Measurements from ENCODE around the gene EIF4ENIF1.
A peak's percentile ranks its signal among the peaks of the same experiment; 100 is the strongest.
"Not testable (repeated sequence)": the region's sequence is repeated elsewhere in the genome, so short reads cannot be mapped to it uniquely, and the experiment has no call there.

Gene EIF4ENIF1

GRCh38 chr22:31442768-31443489, 46.7 kb downstream of the EIF4ENIF1 start:
- DNase-seq: no peak

GRCh38 chr22:31441652-31442051, 48.0 kb downstream of the EIF4ENIF1 start:
- DNase-seq: no peak

- DNase-seq: no peak
These were observed 49.0 kb downstream of the EIF4ENIF1 start for GRCh38 chr22:31440681-31441080.

GRCh38 chr22:31439808-31440207, 49.8 kb downstream of the EIF4ENIF1 start:
- no peak for DNase-seq

- DNase-seq: no peak
These were observed 53.5 kb downstream of the EIF4ENIF1 start for GRCh38 chr22:31436132-31436531.

- no peak for DNase-seq
These were observed 57.7 kb downstream of the EIF4ENIF1 start for GRCh38 chr22:31431950-31432349.

GRCh38 chr22:31425331-31426050, 64.2 kb downstream of the EIF4ENIF1 start:
- no peak for DNase-seq

- not testable (repeated sequence) for DNase-seq
These were observed 87.3 kb downstream of the EIF4ENIF1 start for GRCh38 chr22:31402350-31402749.

GRCh38 chr22:31400023-31400397, 89.6 kb downstream of the EIF4ENIF1 start:
- DNase-seq: no peak

GRCh38 chr22:31399211-31400022, 90.2 kb downstream of the EIF4ENIF1 start, which contains the start of gene DRG1:
Gene DRG1 (plus strand): TSS chr22:31399604. CDS start chr22:31399684, 80 bp downstream.
- DNase-seq: peak; percentile 93

- no peak for DNase-seq
These were observed 91.4 kb downstream of the EIF4ENIF1 start for GRCh38 chr22:31398231-31398630.

GRCh38 chr22:31394326-31394725, 95.3 kb downstream of the EIF4ENIF1 start:
- DNase-seq: no peak

GRCh38 chr22:31393893-31394292, 95.7 kb downstream of the EIF4ENIF1 start:
- no peak for DNase-seq

Measured in activated CD4-positive, alpha-beta T cell treated with anti-CD3 and anti-CD28 coated beads for 1 hour (primary cell).